GM12873 (cell line): ENCODE results near the gene TRAPPC14.

Experiments
- CTCF ChIP-seq: IDR thresholded peaks from 2 replicates; pipeline ENCODE4 v1.5.1; 2012; ENCODE audit warnings: low read depth, mild to moderate bottlenecking, moderate library complexity, low read length, control low read depth; ENCODE audit not compliant: insufficient read depth; ENCODE audit errors: missing control alignments

TRAPPC14 gene

GRCh38 chr7:100119970-100120732, 38.4 kb downstream of the TRAPPC14 start:
- TF ChIP-seq CTCF = no peak

GRCh38 chr7:100119072-100119969, 39.2 kb downstream of the TRAPPC14 start, which contains the start of the genes CNPY4 and TAF6:
CNPY4 (plus strand) TSS chr7:100119634; CDS start chr7:100119745, 111 bp downstream.
TAF6 (minus strand) TSS chr7:100119358; CDS start chr7:100114209, 5,149 bp downstream.
- TF ChIP-seq CTCF = peak; percentile 6

GRCh38 chr7:100118388-100119071, 40.0 kb downstream of the TRAPPC14 start:
- no peak for TF ChIP-seq CTCF

- no peak for TF ChIP-seq CTCF
Measured at GRCh38 chr7:100115026-100115425, 43.5 kb downstream of the TRAPPC14 start.

- TF ChIP-seq CTCF = no peak
Measured at GRCh38 chr7:100111914-100112313, 46.6 kb downstream of the TRAPPC14 start.

GRCh38 chr7:100111156-100111555, 47.4 kb downstream of the TRAPPC14 start:
- TF ChIP-seq CTCF = no peak
